ENCODE data around the gene ACADVL. TPM values are rescaled to one million over a fixed set of nuclear protein-coding genes. Genes with fewer than 3 reads are reported as not detected.
"Not testable (repeated sequence)": the region's sequence is repeated elsewhere in the genome, so short reads cannot be mapped to it uniquely, and the experiment has no call there.

The ACADVL gene
- total RNA-seq (100 to 1,000 TPM; 610 to 654 TPM), polyA plus RNA-seq (ENCODE audit: insufficient read length in 6 of 6) (100 to 1,000 TPM; 285 to 403 (median 362) TPM)
- long read RNA-seq, donor 1, transcript ACADVL-203 (20 exons, 2,323 nt), result minor isoform, 17 of 116 reads
- long read RNA-seq, donor 1, transcript ACADVL-214 (1 exons, 1,732 nt), result minor isoform, 15 of 116 reads
- long read RNA-seq, donor 1, transcript ACADVL-215 (5 exons, 709 nt), result minor isoform, 7 of 116 reads
- long read RNA-seq, donor 1, transcript ACADVL-206 (8 exons, 1,212 nt), result major isoform, 19 of 116 reads
- long read RNA-seq, donor 1, partial matches to known transcripts, result 49 of 116 reads
- long read RNA-seq, donor 1, other reads (novel, unspliced or antisense), result 0 of 116 reads
- long read RNA-seq, donor 2, transcript ACADVL-209 (2 exons, 562 nt), result minor isoform, 5 of 1,681 reads
- long read RNA-seq, donor 2, transcript ACADVL-214 (1 exons, 1,732 nt), result major isoform, 11 of 1,681 reads
- long read RNA-seq, donor 2, transcript ACADVL-215 (5 exons, 709 nt), result minor isoform, 7 of 1,681 reads
- long read RNA-seq, donor 2, transcript ACADVL-203 (20 exons, 2,323 nt), result minor isoform, 9 of 1,681 reads
- long read RNA-seq, donor 2, partial matches to known transcripts, result 1,566 of 1,681 reads
- long read RNA-seq, donor 2, other reads (novel, unspliced or antisense), result 76 of 1,681 reads
- long read RNA-seq, donor 3, transcript ACADVL-214 (1 exons, 1,732 nt), result minor isoform, 6 of 107 reads
- long read RNA-seq, donor 3, transcript ACADVL-203 (20 exons, 2,323 nt), result major isoform, 13 of 107 reads
- long read RNA-seq, donor 3, partial matches to known transcripts, result 56 of 107 reads
- long read RNA-seq, donor 3, other reads (novel, unspliced or antisense), result 18 of 107 reads
- long read RNA-seq, donor 4, transcript ACADVL-203 (20 exons, 2,323 nt), result major isoform, 126 of 219 reads
- long read RNA-seq, donor 4, transcript ACADVL-201 (19 exons, 2,352 nt), result minor isoform, 5 of 219 reads
- long read RNA-seq, donor 4, partial matches to known transcripts, result 29 of 219 reads
- long read RNA-seq, donor 4, other reads (novel, unspliced or antisense), result 58 of 219 reads
- long read RNA-seq, donor 5, transcript ACADVL-215 (5 exons, 709 nt), result minor isoform, 7 of 107 reads
- long read RNA-seq, donor 5, transcript ACADVL-206 (8 exons, 1,212 nt), result minor isoform, 10 of 107 reads
- long read RNA-seq, donor 5, transcript ACADVL-203 (20 exons, 2,323 nt), result major isoform, 21 of 107 reads
- long read RNA-seq, donor 5, transcript ACADVL-214 (1 exons, 1,732 nt), result minor isoform, 12 of 107 reads
- long read RNA-seq, donor 5, partial matches to known transcripts, result 33 of 107 reads
- long read RNA-seq, donor 5, other reads (novel, unspliced or antisense), result 16 of 107 reads
- long read RNA-seq, donor 6, transcript ACADVL-214 (1 exons, 1,732 nt), result minor isoform, 5 of 55 reads
- long read RNA-seq, donor 6, transcript ACADVL-203 (20 exons, 2,323 nt), result major isoform, 15 of 55 reads
- long read RNA-seq, donor 6, transcript ACADVL-206 (8 exons, 1,212 nt), result minor isoform, 10 of 55 reads
- long read RNA-seq, donor 6, partial matches to known transcripts, result 7 of 55 reads
- long read RNA-seq, donor 6, other reads (novel, unspliced or antisense), result 8 of 55 reads
- long read RNA-seq, donor 7, transcript ACADVL-215 (5 exons, 709 nt), result minor isoform, 6 of 61 reads
- long read RNA-seq, donor 7, transcript ACADVL-203 (20 exons, 2,323 nt), result major isoform, 12 of 61 reads
- long read RNA-seq, donor 7, transcript ACADVL-206 (8 exons, 1,212 nt), result minor isoform, 8 of 61 reads
- long read RNA-seq, donor 7, transcript ACADVL-214 (1 exons, 1,732 nt), result minor isoform, 6 of 61 reads
- long read RNA-seq, donor 7, partial matches to known transcripts, result 15 of 61 reads
- long read RNA-seq, donor 7, other reads (novel, unspliced or antisense), result 7 of 61 reads
- long read RNA-seq, donor 8, transcript ACADVL-203 (20 exons, 2,323 nt), result major isoform, 14 of 1,073 reads
- long read RNA-seq, donor 8, transcript ACADVL-206 (8 exons, 1,212 nt), result minor isoform, 6 of 1,073 reads
- long read RNA-seq, donor 8, partial matches to known transcripts, result 983 of 1,073 reads
- long read RNA-seq, donor 8, other reads (novel, unspliced or antisense), result 56 of 1,073 reads
- long read RNA-seq, donor 9, partial matches to known transcripts, result 0 of 2 reads
- long read RNA-seq, donor 9, other reads (novel, unspliced or antisense), result 0 of 2 reads
- long read RNA-seq, donor 10, transcript ACADVL-201 (19 exons, 2,352 nt), result minor isoform, 13 of 224 reads
- long read RNA-seq, donor 10, transcript ACADVL-203 (20 exons, 2,323 nt), result major isoform, 126 of 224 reads
- long read RNA-seq, donor 10, partial matches to known transcripts, result 26 of 224 reads
- long read RNA-seq, donor 10, other reads (novel, unspliced or antisense), result 53 of 224 reads
- long read RNA-seq, donor 11, result 0 reads
- long read RNA-seq, donor 12, transcript ACADVL-206 (8 exons, 1,212 nt), result minor isoform, 6 of 43 reads
- long read RNA-seq, donor 12, transcript ACADVL-214 (1 exons, 1,732 nt), result minor isoform, 5 of 43 reads
- long read RNA-seq, donor 12, transcript ACADVL-203 (20 exons, 2,323 nt), result major isoform, 11 of 43 reads
- long read RNA-seq, donor 12, partial matches to known transcripts, result 13 of 43 reads
- long read RNA-seq, donor 12, other reads (novel, unspliced or antisense), result 0 of 43 reads

DNA sequence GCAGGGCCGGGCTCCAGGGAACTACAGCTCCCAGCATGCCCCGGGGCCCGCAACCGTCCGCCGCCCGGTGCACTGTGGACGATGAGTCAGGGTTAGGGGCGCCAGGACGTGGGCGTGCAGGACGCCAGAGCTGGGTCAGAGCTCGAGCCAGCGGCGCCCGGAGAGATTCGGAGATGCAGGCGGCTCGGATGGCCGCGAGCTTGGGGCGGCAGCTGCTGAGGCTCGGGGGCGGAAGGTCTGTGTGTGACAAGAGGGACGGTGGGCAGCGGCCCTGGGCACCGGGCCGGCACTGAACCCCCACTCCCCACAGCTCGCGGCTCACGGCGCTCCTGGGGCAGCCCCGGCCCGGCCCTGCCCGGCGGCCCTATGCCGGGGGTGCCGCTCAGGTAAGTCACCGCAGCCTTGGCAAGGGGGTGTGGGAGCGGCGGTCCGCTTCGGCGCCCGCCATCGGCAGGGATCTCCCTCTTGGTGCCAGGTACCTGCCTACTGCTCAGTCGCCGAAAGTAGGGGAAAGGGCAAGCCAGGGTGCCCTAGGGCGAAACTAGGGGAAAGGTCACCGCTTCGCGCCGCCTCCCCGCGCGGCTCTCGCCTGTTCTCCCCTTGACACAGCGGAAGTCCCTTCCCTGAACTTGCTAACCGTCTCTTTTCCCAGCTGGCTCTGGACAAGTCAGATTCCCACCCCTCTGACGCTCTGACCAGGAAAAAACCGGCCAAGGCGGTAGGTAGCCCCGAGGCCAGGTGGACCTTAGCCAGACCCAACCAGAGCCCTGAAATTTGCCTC lies at the start of gene ACADVL, which contains the start of gene DLG4:
TSS of gene ACADVL (plus strand) at position 127 of the 781 bp plus-strand sequence. CDS start at position 174, 47 bp downstream.
TSS of gene DLG4 (minus strand) at position 25 of the 781 bp plus-strand sequence.
- DNase-seq (peak; percentile 81 to 98 (median 92)), ATAC-seq (peak; percentile 84)
- peaks cover 22 to 59% of the 10 kb centered on the region in 2 donors for H3K4me1 ChIP-seq

DNA sequence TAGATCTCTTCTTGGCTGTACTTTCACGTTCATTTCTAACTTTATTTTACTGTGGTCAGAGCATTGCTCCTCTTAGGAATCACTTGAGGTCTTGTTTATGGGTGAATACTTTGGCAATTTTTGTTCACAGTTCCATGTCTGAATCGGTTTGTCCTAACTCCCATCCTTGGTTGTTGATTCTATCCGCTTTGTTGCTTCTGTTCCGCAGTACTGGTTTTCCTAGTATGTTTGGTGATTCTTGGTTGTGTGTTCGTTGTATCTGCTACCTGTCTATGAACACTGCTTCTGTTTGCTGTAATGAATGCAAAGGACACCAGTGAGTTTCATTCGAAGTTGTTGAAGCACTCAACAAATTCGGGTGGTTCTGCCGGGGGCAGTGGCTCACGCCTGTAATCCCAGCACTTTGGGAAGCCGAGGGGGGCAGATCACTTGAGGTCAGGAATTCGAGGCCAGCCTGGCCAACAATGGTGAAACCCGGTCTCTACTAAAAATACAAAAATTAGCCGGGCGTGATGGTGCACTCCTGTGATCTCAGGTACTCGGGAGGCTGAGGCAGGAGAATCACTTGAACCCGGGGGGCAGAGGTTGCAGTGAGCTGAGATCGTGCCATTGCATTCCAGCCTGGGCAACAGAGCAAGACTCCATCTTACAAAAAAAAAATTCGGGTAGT lies 47.1 kb upstream of the ACADVL start:
- Histone ChIP-seq H3K4me3 (peak overlapping the region in 1 of 2 donors; percentile 41), H3K4me1 (peaks cover 5 to 37% of the 10 kb centered on the region in 2 donors), H3K27me3 (peaks cover 0 to 30% of the 10 kb centered on the region in 2 donors)
- H3K27ac ChIP-seq; H3K9me3 ChIP-seq; intact Hi-C loops (cut with DNase I); ATAC-seq; DNase-seq; H3K36me3 ChIP-seq: not testable (repeated sequence)

More for the DNA sequence above, at the start of gene ACADVL, which contains the start of gene DLG4:
- H3K4me3 ChIP-seq, result peak within 1 kb of the TSS; percentile 65 to 87
- no peak for TF ChIP-seq CTCF (IDR thresholded peaks at IDR 0.05)
- peaks cover 0 to 43% of the 10 kb centered on the region in 2 donors for H3K36me3 ChIP-seq
- peak within 1 kb of the TSS; percentile 88 to 98 for H3K27ac ChIP-seq
- no peaks in the 10 kb centered on the region for H3K9me3 ChIP-seq
- H3K27me3 ChIP-seq, result no peaks in the 10 kb centered on the region
- intact Hi-C loops (cut with DNase I), result no loop called here

- H3K36me3 ChIP-seq, result no peaks in the 10 kb centered on the region
- intact Hi-C loops (cut with DNase I), result no loop called here
- peaks cover 0 to 2% of the 10 kb centered on the region in 2 donors for H3K9me3 ChIP-seq
- H3K27ac ChIP-seq, result peak overlapping the region in 1 of 2 donors; percentile 48
- H3K4me3 ChIP-seq, result peak overlapping the region; percentile 5 to 41
- peak in 1 of 2 donors; percentile 12 for TF ChIP-seq CTCF (IDR thresholded peaks at IDR 0.05)
- DNase-seq (peak; percentile 46 to 90 (median 80)), ATAC-seq (peak; percentile 71)
- peaks cover 9 to 39% of the 10 kb centered on the region in 2 donors for H3K4me1 ChIP-seq
- H3K27me3 ChIP-seq, result peaks cover 0 to 43% of the 10 kb centered on the region in 2 donors
These were observed 45.8 kb upstream of the ACADVL start for GRCh38 chr17:7173687-7174602.
